GM19455 (cell line): ENCODE results near the gene KHDC1.
"Not testable (repeated sequence)": the region's sequence is repeated elsewhere in the genome, so short reads cannot be mapped to it uniquely, and the experiment has no call there.

Experiments
- ATAC-seq: cut with Tn5 transposase; IDR thresholded peaks from one replicate; pipeline ENCODE4 v1.9.1; 2021; ENCODE audit not compliant: unreplicated experiment

The KHDC1 gene, protein sequence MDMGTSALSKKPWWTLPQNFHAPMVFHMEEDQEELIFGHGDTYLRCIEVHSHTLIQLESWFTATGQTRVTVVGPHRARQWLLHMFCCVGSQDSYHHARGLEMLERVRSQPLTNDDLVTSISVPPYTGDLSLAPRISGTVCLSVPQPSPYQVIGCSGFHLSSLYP

DNA sequence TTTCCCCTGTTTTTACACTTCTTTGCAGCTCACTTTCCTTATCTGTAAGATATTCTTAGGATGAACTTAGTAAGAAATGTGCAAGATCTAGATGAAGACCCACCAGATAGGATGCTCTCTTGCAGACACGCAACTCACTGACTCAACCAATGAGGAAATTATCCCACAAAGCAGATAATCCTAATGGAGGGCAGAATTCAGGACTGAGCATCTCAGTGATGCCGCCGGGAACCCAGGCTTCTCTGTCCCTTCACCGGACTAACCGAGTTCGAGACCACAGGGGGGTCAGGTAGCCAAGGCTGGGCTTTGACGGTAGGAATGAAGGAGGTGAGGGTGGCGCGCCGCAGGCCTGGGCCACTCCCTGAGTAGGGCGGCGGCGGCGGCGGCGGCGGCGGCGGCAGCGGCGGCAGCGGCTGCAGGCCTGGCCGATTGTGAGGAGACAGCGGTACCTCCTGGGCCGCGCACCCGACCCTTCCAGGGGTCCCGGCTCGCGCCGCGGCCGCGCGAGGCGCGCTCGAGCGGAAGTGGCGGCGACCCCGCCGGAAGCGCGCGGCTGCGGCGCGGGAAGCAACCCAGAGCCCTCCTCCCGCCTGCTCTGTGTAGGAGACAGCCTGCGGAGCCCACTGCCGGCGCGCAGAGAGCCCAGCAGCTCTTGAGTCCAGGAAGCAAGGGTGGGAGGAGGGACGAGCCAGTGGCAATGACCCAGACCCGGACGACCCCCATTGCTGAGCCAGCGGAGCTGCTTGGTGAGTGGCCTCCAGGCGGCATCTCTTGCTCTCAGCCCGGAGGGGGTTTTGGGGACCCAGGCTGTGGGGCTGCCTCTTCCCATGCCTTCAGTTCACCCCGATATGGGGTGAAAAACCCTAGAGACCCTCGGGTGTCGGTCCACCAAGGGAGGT is at the start of gene KHDC1:
Gene KHDC1, minus strand, starts transcription at position 526 of the 899 bp plus-strand sequence. CDS start 20,679 bp downstream, outside the sequence.
- ATAC-seq: peak; percentile 93

DNA sequence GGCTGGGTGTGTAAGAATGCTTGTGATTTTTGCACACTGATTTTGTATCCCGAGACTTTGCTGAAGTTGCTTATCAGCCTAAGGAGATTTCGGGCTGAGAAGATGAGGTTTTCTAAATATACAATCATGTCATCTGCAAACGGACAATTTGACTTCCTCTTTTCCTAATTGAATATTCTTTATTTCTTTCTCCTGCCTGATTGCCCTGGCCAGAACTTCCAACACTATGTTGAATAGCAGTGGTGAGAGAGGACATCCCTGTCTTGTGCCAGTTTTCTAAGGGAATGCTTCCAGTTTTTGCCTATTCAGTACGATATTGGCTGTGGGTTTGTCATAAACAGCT is 47.5 kb upstream of the KHDC1 start:
- not testable (repeated sequence) for ATAC-seq

DNA sequence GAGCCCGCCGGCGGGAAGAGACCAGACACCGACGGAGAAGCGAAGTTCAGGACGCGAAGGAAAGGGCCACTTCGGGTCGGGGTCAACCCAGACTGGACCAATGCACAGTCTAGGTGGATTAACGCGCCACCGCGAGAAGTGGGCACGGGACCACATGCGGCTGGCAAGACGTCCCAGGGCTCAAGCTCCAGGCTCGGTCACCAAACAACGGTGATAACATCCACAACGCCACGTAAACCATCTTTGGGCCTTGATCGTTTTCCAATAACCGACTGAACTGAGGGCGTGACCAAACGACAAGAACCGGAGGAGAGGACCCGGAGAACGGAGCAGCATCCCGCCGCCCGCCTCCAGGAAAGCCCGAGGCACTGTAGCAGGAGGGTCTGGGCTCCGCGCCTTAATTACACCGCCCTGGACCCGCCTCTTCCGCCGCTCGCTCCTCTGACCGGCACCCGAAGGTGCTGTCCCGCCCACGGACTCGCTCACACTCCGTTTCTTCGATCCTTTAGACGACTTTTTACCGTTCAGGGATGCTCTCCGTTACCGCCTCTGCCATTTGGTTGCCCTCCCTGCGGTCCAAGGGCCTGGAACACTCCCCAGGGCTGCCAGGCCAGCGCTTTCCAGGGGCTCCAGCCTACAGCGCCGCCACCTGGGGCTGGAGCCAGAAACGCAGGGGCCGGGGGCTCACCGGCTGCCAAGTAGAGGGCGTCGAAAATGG is 46.9 kb upstream of the KHDC1 start:
- ATAC-seq: peak; percentile 97

GRCh38 chr6:73309535-73309784 is 46.5 kb upstream of the KHDC1 start:
- peak; percentile 45 for ATAC-seq

GRCh38 chr6:73308712-73309534 is 45.9 kb upstream of the KHDC1 start:
- no peak for ATAC-seq

GRCh38 chr6:73303773-73304172 is 40.8 kb upstream of the KHDC1 start:
- not testable (repeated sequence) for ATAC-seq

DNA sequence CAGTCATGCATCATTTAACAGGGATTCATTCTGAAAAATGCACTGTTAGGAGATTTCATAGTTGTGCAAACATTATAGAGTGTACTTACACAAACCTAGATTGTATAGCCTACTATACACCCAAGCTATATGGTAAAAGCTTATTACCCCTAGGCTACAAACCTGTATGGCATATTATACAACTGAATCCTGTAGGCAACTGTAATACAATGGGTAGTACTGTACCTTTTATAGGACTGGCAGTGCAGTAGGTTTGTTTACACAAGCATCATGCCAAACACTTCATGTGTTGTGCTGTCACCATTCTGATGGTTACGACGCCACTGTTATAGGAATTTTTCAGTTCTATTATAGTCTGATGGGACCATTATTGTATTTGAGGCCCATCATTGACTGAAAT is 39.3 kb upstream of the KHDC1 start:
- no peak for ATAC-seq

DNA sequence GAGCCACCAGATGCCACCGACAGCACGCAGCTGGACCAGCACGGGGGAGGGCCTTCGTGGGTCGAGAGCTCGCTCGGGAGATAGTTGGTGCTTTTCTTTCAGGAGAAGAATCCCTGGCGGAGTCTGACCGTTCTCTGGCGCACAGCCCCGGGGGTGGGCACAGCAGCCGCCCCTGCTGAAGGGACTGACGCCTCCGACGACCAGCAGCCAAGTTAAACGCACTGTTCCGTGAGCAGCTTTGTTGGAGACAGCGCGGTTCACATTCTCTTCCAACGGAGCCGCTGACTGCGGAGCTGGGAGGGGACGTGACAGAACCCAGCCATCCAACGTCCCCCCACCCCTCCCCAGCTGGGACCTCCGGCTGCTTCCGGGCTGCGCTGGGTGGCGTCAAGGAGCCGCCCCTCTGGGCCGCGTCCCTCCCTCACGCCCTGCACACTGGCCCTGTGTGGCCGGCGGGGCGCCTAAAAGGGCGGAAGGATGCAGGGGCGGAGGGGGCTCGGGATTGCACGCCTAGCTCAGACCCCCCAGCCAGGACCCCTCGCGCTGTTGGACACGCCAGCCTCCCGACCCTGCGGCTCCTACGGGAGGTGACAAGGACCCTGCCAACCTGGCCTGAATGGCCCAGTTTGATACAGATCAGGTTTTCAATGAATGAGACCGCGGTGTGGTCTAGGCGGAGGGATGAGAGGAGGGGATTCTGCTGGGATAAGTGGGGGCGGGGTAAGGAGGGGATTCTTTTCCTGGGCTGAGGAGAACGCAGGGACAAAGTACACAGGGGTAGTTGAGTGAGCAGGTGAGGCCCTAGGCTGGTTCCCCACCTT is 36.4 kb upstream of the KHDC1 start:
- ATAC-seq: no peak

DNA sequence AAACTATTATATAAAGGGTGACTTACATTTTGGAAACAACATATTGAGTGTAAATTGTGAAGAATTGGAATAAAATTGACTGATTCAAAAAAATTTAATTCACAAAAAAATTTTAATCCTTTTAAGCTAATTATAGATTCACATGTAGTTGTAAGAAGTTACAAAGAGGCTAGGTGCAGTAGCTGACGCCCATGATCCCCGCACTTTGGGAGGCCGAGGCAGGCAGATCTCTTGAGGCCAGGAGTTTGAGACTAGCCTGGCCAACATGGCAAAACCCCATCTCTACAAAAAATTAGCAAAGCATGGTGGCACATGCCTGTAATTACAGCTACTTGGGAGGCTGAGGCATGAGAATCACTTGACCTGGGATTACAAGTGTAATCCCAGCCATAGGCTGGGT is 30.3 kb upstream of the KHDC1 start:
- ATAC-seq: no peak

- no peak for ATAC-seq
Measured at GRCh38 chr6:73290435-73290834, 27.4 kb upstream of the KHDC1 start.

GRCh38 chr6:73286752-73287151 is 23.8 kb upstream of the KHDC1 start:
- ATAC-seq: no peak

- ATAC-seq: no peak
Measured at GRCh38 chr6:73285674-73286283, 22.8 kb upstream of the KHDC1 start.

GRCh38 chr6:73282871-73283270 is 19.9 kb upstream of the KHDC1 start:
- no peak for ATAC-seq

- not testable (repeated sequence) for ATAC-seq
Measured at GRCh38 chr6:73281684-73282083, 18.7 kb upstream of the KHDC1 start.

GRCh38 chr6:73269296-73269695 is 6.3 kb upstream of the KHDC1 start:
- ATAC-seq: not testable (repeated sequence)

- not testable (repeated sequence) for ATAC-seq
Measured at GRCh38 chr6:73268896-73269295, 5.9 kb upstream of the KHDC1 start.

DNA sequence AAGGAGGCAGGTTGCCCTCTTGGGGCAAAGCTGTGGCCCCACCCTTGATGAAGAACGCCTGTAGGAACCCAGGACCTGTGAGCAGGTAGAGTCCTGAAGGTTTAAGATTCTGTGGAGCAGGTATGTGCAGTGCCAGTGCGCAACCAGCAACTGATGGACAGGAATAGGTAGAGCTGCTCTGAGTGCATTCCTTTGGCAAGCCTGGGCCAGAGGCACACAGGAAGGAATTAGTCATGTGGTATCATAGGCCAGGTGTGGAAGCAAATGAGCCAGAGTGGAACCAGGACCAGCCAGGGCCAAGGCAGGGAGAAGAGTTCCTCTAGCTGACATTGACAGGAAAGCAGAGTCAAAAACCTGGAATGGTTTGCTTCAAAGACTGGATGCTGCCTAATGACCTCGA is 1.4 kb upstream of the KHDC1 start:
- ATAC-seq: no peak

- peak; percentile 17 for ATAC-seq
Measured at GRCh38 chr6:73263570-73263909, 544 bp upstream of the KHDC1 start.

GRCh38 chr6:73258721-73259120 is 4.3 kb downstream of the KHDC1 start:
- no peak for ATAC-seq

GRCh38 chr6:73254323-73254722 is 8.7 kb downstream of the KHDC1 start:
- not testable (repeated sequence) for ATAC-seq
